Effector CD8-positive, alpha-beta T cell (primary cell): ENCODE measurements around the gene ZC3H7B.

ENCODE experiments used
- DNase-seq: peaks from one replicate; lab custom pipeline; 2025; lab: John Stamatoyannopoulos, UW

ZC3H7B gene

GRCh38 chr22:41356430-41357028, 55.2 kb downstream of the ZC3H7B start:
- DNase-seq = no peak

- DNase-seq = no peak
These were observed 55.9 kb downstream of the ZC3H7B start for GRCh38 chr22:41357191-41357590.

GRCh38 chr22:41358927-41359326, 57.6 kb downstream of the ZC3H7B start:
- no peak for DNase-seq

DNA sequence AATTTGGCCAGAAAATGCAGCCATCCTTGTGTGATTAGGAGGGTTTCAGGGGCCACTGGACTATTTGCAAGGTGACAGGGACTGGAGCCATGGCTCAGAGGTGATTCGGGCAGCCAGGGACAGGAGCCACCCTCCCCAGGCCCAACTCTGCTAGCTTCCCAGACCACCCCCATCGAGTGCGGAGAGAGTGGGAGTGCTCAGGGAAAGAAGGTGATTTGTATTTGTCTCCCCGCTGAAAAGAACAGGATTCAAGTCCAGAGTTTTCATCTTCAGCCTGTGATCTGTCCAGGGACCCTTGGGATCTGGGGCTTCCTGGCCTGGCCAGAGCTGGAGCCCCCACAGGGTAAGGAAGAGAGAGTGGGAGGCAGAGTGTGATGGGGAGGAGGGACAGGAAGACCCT, 58.1 kb downstream of the ZC3H7B start:
- DNase-seq = no peak

- no peak for DNase-seq
These were observed 58.8 kb downstream of the ZC3H7B start for GRCh38 chr22:41360126-41360525.

DNA sequence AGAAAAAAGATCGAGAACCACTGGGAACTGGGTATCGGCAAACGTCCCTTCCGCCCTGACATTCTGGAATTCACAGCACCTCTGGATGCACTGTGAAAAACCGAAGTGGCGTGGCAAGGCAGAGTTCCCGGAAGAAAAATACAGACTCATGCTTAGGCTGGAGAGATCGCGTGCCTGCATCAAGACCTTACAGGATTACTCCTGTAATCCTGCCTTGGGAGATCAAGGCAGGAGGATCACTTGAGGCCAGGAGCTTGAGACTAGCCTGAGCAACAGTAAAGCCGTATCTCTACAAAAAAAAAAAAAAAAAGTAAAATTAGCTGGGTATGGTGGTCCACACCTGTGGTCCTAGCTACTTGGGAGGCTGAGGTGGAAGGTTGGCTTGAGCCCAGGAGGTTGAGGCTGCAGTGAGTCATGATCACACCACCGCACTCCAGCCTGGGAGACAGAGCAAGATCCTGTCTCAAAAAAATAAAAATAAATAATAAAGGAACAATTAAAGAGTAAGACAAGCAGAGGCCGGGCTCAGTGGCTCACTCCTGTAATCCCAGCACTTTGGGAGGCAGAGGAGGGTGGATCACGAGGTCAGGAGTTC, 60.5 kb downstream of the ZC3H7B start:
- DNase-seq = no peak

- DNase-seq = no peak
These were observed 61.3 kb downstream of the ZC3H7B start for GRCh38 chr22:41362615-41363014.

DNA sequence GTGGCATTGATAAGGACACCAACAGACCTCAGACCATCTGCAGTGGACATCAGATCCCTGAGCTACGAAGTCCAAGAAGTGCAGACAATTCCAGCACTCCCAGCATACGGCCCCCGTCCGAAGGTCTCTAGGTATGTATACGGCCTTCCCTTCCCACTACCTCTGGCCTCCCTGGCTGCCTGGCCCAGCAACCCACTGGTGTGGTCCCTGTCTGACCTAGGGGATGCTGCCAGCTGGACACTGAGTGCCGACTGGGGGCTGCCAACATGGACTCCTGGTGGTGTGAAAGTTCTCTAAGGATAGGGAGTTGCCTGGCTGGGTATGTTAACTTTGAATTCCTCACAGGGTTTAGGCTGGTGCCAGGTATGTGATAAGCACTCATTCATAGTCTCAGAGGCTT, 62.9 kb downstream of the ZC3H7B start:
- no peak for DNase-seq

DNA sequence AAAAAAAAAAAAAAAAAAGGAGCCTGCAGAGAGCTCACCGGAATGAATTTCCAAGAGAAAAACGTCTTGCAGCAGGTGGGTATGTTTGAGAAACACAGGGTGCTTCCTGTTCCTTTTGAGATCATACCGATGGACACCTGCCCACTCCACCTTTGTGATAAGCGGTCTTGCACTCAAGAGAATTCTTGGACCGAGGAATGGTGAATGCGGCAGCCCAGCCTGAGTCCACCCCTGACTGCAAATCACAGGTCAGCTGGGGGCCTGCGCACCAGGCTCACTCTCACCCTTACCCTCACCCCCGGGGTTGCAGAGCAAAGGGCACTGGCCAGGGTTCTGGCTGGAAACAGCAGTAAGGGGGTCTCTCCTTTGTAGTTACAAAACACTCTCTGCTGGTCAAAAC, 63.6 kb downstream of the ZC3H7B start:
- DNase-seq = no peak

DNA sequence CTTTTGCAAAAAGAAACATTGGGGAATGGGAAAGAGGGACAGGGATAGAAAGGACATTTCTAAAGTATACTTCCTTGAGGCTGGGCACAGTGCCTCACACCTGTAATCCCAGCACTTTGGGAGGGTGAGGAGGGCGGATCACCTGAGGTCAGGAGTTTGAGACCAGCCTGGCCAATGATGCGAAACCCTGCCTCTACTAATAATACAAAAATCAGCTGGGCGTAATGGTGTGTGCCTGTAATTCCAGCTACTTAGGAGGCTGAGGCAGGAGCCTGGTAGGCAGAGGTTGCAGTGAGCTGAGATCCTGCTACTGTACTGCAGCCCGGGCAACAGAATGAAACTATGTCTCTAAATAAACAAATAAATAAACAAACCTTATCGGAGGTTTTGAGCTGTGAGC, 64.1 kb downstream of the ZC3H7B start:
- DNase-seq = no peak

GRCh38 chr22:41366323-41367029, 65.2 kb downstream of the ZC3H7B start:
- DNase-seq = no peak

DNA sequence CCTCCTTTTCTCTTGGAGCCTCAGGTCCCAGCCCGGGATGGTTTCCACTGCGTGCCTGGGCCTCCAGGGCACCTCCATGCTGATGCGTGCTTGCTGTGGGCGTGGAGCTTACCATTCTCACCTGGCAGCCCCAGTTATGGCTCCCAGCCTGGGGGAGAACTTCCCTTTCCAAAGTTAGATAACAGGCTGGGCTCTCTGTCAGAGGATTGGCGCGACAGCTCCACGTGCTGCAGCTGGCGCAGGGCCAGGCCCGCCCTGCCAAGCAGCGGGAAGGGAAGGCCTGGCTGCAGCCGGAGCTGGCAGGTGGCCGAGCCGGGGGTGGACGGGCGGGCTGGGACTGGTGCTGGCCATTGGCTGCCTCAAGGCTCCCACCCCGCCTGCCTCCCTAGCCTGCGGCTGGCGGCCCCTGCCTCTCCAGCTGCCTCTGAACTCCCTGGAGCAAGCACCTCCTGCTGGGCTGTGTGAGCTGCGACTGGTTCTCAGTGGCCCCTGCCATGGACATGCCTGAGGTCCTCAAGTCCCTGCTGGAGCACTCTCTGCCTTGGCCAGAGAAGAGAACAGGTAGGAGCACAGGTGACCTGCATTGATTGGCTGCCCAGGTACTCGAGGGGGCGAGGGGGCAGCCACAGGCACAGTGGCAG, 65.8 kb downstream of the ZC3H7B start:
- no peak for DNase-seq

- DNase-seq = no peak
These were observed 66.6 kb downstream of the ZC3H7B start for GRCh38 chr22:41367680-41368542.

DNA sequence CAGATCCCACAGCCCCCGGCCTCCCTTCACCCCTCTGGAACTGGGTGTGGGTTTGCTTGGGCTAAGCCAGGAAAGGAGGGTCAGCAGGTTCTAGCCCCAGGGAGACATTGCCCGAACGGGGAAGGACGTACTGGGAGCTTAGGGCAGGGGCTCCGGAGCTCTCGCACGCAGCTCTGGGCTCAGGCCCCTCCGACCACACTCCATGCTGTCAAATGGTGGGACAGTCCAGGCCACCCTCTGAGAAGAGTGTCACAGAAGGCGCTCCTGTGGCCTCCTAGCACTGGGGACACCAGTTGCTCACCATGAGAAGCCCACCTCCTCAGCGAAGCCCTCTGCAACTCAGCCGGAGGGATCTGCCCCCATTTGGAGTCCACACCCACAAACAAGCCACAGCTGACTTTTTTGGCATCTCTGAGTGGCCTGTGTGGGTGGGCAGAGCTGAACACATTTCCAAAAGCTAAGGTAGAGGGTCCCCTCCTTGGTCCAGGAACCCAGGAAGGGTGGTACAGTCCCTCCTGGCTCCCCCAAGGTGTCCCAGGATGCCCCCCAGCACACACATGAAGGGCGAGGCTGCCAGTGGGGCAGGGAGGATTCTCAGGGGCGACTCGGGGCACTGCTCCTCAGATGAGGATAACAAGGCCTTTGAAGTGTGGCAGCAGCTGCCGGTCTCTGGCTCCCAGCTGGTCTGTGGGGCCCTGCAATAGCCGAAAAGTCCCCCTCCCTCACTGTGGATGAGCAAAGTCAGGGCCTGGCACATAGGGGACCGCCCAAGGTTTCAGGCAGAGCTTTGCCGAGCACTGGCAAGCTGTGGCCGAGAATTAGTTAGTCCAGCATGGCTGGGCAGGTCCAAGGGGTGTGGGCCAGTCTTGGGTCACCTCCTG, 67.5 kb downstream of the ZC3H7B start:
- no peak for DNase-seq

DNA sequence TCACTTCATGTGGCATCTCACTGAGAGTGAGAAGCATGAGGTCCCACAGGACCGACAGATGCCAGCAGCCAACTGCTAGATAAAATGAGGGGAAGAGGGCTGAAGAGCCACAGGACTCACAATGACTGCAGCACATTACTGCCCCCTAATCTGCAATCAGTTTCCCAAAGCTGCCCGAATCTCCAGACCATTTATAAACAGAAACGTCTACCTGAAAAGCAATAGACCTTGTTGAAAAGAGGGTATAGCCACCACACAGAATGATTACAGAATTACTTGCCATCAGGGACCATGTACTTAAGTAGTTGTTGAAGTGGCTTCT, 68.1 kb downstream of the ZC3H7B start:
- DNase-seq = no peak

GRCh38 chr22:41369837-41370236, 68.5 kb downstream of the ZC3H7B start:
- no peak for DNase-seq

GRCh38 chr22:41377846-41378245, 76.5 kb downstream of the ZC3H7B start:
- DNase-seq = no peak

- no peak for DNase-seq
These were observed 79.6 kb downstream of the ZC3H7B start for GRCh38 chr22:41380993-41381328.

DNA sequence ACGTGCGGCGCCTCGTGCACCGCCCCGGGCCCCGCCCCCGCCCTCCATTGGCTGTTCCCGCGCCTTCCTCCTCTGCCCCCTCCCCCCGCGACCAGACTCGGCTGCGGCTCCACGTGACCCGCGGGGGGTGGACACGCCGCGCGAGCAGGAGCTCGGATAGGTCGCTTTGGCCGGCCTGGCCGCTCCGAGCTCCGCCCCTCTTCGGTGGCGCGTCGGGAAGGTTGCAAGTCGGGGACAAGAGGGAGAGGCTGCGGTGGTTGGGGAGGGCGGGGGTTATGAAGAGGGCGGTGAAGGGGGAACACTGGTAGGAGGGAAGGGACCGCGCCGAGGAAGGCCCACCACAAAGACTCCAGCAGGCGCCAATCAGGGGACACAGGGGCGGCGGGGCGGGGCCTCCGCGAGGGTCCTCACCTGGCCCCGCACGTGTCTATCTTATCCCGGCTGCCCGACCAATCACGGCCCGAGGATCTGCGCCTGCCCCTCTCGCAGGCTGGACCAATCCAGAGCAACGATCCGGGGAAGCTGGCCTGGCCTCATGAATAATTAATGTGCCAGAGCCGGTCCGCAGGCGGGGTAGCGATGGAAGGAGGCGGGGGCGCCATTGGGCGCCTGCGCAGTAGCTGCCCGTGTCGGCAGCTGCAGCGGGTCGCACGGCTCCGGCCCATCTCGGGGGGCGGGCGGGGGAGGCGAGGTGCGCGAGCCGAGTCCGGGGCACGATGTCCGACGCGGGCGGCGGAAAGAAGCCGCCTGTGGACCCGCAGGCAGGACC, 80.2 kb downstream of the ZC3H7B start, which contains the start of gene TEF:
TEF (plus strand) TSS at position 614 of the 769 bp plus-strand sequence; CDS start at position 717, 103 bp downstream.
- DNase-seq = peak; percentile 99

GRCh38 chr22:41382098-41382578, 80.8 kb downstream of the ZC3H7B start:
- DNase-seq = peak; percentile 63
